Subcutaneous adipose tissue (tissue), 4 donors: ENCODE data around the gene CDK14. TPM values are rescaled to one million over a fixed set of nuclear protein-coding genes. Genes with fewer than 3 reads are reported as not detected.

Experiments
- total RNA-seq, 4 donors: library from RNA; depleted of rRNA; stranded (reverse); fragments of >200 nt; gene quantifications; one replicate each; pipeline ENCODE4 v1.1.0, GENCODE V29; 2016
- TF ChIP-seq, protein P1 (sequence below): fragments of 450-650 bp; IDR thresholded peaks from one replicate; pipeline ENCODE4 v1.5.1; 2016; ENCODE audit warnings: low read depth, mild to moderate bottlenecking, control low read depth, antibody characterized with exemption, moderate library complexity

Gene CDK14
- total RNA-seq, 4 donors from 2014 or later: 13.4 to 42.4 (median 24.7) TPM

DNA sequence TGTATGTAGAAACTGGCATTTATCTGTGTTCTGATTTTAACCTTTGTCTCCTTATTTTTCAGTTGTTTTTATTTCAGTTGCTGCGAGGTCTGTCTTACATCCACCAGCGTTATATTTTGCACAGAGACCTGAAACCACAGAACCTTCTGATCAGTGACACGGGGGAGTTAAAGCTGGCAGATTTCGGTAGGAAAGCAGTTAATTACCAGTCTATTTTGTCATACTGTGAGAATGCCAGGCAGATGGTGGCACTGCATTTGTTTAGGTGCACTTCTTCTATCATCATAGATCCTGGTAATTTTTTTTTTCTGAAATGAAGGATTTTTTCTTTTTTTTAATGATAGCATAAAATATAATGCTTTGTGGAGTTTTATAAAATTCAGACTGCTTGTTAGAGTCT lies 321.4 kb downstream of the CDK14 start:
- TF ChIP-seq, protein P1, sequence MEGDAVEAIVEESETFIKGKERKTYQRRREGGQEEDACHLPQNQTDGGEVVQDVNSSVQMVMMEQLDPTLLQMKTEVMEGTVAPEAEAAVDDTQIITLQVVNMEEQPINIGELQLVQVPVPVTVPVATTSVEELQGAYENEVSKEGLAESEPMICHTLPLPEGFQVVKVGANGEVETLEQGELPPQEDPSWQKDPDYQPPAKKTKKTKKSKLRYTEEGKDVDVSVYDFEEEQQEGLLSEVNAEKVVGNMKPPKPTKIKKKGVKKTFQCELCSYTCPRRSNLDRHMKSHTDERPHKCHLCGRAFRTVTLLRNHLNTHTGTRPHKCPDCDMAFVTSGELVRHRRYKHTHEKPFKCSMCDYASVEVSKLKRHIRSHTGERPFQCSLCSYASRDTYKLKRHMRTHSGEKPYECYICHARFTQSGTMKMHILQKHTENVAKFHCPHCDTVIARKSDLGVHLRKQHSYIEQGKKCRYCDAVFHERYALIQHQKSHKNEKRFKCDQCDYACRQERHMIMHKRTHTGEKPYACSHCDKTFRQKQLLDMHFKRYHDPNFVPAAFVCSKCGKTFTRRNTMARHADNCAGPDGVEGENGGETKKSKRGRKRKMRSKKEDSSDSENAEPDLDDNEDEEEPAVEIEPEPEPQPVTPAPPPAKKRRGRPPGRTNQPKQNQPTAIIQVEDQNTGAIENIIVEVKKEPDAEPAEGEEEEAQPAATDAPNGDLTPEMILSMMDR: no peak

GRCh38 chr7:90918303-90918702 lies 322.2 kb downstream of the CDK14 start:
- TF ChIP-seq, protein P1: no peak

DNA sequence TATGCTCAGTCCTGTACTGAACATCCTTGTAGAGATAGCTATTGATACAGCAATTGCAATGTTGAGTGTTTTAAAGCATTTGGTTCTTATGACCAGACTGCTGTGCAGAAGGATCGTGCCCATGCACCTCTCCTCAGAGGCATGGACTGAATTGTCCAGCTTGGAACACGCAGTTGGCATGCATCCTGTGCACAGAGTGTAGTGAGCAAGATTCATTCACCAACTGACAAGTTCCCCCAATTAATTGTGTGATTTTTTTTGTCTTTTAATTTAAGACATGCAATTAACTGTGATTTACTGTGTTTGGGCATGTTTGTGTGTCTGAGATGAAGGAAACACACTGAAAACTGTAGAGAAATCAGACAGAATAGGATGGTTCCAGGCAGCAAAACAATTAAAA lies 323.7 kb downstream of the CDK14 start:
- TF ChIP-seq, protein P1: no peak

DNA sequence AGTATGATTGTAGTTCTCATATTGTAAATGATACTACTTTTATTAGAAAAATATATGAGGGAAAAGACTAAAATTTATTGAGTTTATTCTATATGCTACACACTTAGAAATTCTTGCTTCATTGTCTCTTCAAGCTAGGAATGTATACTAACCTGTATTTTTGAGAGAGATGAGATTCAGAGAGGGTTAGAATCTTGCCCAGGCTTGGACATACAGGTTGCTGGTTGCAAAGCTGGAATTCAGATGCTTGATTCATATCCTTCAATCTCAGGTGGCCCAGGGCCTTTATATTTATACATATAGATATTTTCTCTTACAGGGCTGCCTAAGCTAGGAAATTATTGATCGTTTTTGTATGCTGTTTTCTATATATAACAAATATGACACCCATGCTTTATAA lies 324.2 kb downstream of the CDK14 start:
- TF ChIP-seq, protein P1: no peak

DNA sequence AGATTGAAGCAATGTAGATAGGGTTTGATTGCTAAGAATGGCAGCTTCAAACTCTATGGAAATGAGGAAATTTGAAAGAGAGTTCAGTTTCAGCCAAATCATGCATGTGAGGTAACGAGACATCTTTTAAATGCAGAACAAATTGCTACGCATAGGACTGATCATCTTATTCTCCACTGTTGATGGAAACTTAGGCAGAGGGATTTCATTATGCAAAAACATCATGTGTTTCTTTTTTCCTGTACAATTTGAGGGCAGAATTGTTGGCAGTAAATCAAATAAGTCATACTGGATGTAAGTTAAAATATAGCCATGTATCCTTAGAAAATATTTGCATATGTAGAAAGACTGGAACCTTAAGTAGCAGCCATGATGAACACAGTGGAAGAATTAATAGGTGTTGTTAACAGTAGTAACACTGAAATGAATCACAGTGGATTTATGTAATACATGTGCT lies 327.4 kb downstream of the CDK14 start:
- TF ChIP-seq, protein P1: no peak

DNA sequence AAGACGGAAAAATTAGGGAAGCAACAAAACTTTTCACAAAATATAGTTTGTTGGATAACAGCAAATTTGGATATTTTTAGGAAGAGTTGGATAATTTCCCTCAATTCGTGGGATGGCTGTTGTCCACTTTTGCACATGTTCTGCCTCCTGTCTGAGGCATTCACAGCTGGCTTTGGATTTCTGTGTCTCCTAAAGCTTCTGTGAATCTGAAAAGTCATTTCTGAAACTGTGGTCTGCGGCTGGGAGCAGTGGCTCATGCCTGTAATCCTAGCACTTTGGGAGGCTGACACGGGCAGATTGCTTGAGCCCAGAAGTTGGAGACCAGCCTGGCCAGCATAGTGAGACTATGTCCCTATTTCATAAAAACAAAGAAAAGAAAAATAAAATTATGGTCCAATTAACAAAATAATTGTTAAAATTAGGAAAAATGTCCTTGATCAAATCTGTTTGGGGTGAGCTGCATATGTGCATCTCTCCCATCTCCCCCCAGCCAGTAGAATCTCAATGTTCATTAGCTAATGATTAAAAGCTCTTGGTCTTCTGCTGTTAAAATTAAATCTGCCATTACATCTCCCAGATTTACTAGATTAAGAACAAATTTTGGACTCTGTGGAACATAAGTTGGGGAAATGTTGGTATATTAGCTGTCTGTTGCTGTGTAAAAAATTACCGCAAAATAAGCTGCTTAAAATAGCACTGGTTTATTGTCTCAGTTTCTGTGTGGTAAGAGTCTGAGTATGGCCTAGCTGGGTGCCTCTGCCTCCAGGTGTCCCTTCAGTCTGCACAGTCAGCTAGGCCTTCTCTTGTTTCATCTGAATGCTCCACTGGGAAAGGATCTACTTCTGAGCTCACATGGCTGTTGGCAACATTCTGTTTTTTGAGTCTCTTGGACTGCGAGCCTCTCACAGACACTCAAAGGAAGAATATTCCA lies 336.1 kb downstream of the CDK14 start:
- TF ChIP-seq, protein P1: no peak

DNA sequence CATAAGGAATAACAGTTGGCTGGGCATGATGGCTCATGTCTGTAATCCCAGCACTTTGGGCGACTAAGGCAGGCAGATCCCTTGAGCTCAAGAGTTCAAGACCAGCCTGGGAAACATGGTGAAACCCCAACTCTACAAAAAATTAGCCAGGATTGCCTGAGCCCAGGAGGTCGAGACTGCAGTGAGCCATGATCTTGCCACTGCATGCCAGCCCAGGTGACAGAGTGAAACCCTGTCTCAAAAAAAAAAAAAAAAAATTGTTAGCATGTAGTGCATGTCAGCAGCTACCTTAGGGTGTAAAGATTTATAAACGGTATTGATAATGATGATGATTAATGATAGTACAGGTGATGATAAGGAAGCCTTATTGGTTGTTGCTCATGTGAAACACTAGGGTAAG lies 336.9 kb downstream of the CDK14 start:
- TF ChIP-seq, protein P1: no peak
